IMR-90 (cell line): ENCODE data around the gene HMGXB3. TPM values are rescaled to one million over a fixed set of nuclear protein-coding genes. Genes with fewer than 3 reads are reported as not detected.

Source experiments
- ATAC-seq: fragments of 200-7000 bp; cut with Tn5 transposase; 2 replicates; pipeline ENCODE4 v1.9.1; 2020; ENCODE audit warnings: low read depth, mild to moderate bottlenecking, moderate library complexity
- BruUV-seq: library from RNA; stranded (reverse); fragments of 400-500 nt; replicated peaks from 2 replicates; lab custom pipeline; 2021; lab: Mats Ljungman, UMichigan
- CTCF ChIA-PET: fragments of 300-600 bp; formaldehyde crosslinking; extraction: SDS; loops from one replicate; lab custom pipeline; 2021; ENCODE audit warnings: antibody characterized with exemption; lab: Yijun Ruan, JAX
- POLR2A ChIA-PET: fragments of 300-600 bp; sonication (Branson Sonifier 250); formaldehyde crosslinking; loops from one replicate; lab custom pipeline; 2022; ENCODE audit warnings: antibody characterized with exemption; ENCODE audit not compliant: unreplicated experiment; lab: Charles Lee
- DNase-seq: peaks from one replicate; pipeline ENCODE4 v3.0.0; 2013
- H2AFZ ChIP-seq: replicated peaks from 2 replicates; pipeline ENCODE3; 2013; ENCODE audit warnings: low read length, mild to moderate bottlenecking; ENCODE audit not compliant: poor library complexity
- H2AK5ac ChIP-seq: 2 replicates; pipeline ENCODE4 v1.6.1; 2013; ENCODE audit warnings: low read depth, low read length, inconsistent platforms
- H2AK9ac ChIP-seq: replicated peaks from 2 replicates; pipeline ENCODE3; 2013; ENCODE audit warnings: mild to moderate bottlenecking, low read depth, low read length, moderate library complexity; ENCODE audit not compliant: poor library complexity
- H2BK120ac ChIP-seq: 2 replicates; pipeline ENCODE4 v1.6.1; 2013; ENCODE audit warnings: low read depth, low read length, inconsistent platforms
- H2BK15ac ChIP-seq: 3 replicates; pipeline ENCODE4 v1.6.1; 2013; ENCODE audit warnings: low read depth, low read length, inconsistent platforms
- H2BK20ac ChIP-seq: 2 replicates; pipeline ENCODE4 v1.6.1; 2013; ENCODE audit warnings: low read depth, mild to moderate bottlenecking, inconsistent platforms, low read length, moderate library complexity
- H2BK5ac ChIP-seq: 2 replicates; pipeline ENCODE4 v1.6.1; 2013; ENCODE audit warnings: mild to moderate bottlenecking, low read depth, low read length, inconsistent platforms; ENCODE audit not compliant: poor library complexity, severe bottlenecking
- H3K14ac ChIP-seq: replicated peaks from 2 replicates; pipeline ENCODE4 v1.6.1; 2013; ENCODE audit warnings: low read depth, low read length, inconsistent platforms
- H3K18ac ChIP-seq: 2 replicates; pipeline ENCODE4 v1.6.1; 2013; ENCODE audit warnings: low read depth, low read length, control low read depth
- H3K23ac ChIP-seq: 2 replicates; pipeline ENCODE4 v1.6.1; 2013; ENCODE audit warnings: low read depth, low read length, inconsistent platforms
- H3K27ac ChIP-seq: 2 replicates; pipeline ENCODE4 v1.5.1; 2013; ENCODE audit warnings: mild to moderate bottlenecking, control low read depth, low read length; ENCODE audit not compliant: insufficient read depth
- H3K27me3 ChIP-seq: 2 replicates; pipeline ENCODE4 v1.6.1; 2013; ENCODE audit warnings: low read length; ENCODE audit not compliant: control insufficient read depth, insufficient read depth
- H3K36me3 ChIP-seq: 2 replicates; pipeline ENCODE4 v1.6.1; 2013; ENCODE audit warnings: low read length, mixed read lengths; ENCODE audit not compliant: control insufficient read depth, insufficient read depth
- H3K4ac ChIP-seq: 2 replicates; pipeline ENCODE4 v1.6.1; 2013; ENCODE audit warnings: low read depth, low read length, inconsistent platforms
- H3K4me1 ChIP-seq: 2 replicates; pipeline ENCODE4 v1.6.1; 2013; ENCODE audit warnings: low read length, mixed read lengths; ENCODE audit not compliant: control insufficient read depth, insufficient read depth
- H3K4me2 ChIP-seq: 2 replicates; pipeline ENCODE4 v1.6.1; 2013; ENCODE audit warnings: low read depth, mild to moderate bottlenecking, control low read depth, low read length, moderate library complexity
- H3K4me3 ChIP-seq: 2 replicates; pipeline ENCODE4 v1.5.1; 2013; ENCODE audit warnings: low read depth, mild to moderate bottlenecking, control low read depth, low read length, moderate library complexity; ENCODE audit not compliant: insufficient read depth
- H3K56ac ChIP-seq: 2 replicates; pipeline ENCODE4 v1.6.1; 2013; ENCODE audit warnings: low read length, inconsistent platforms; ENCODE audit not compliant: insufficient read depth; ENCODE audit errors: extremely low read depth
- H3K79me1 ChIP-seq, 2 experiments: 2 replicates each; pipeline ENCODE4 v1.6.1; 2013; ENCODE audit warnings: low read length in 2 of 2, inconsistent platforms in 1 of 2, low read depth in 1 of 2
- H3K9ac ChIP-seq: 2 replicates; pipeline ENCODE4 v1.6.1; 2013; ENCODE audit warnings: low read depth, low read length, control low read depth
- H3K9me1 ChIP-seq: 2 replicates; pipeline ENCODE4 v1.6.1; 2013; ENCODE audit warnings: low read length, inconsistent platforms; ENCODE audit not compliant: insufficient read depth
- H3K9me3 ChIP-seq: 2 replicates; pipeline ENCODE4 v1.6.1; 2013; ENCODE audit warnings: low read length; ENCODE audit not compliant: control insufficient read depth, insufficient read depth
- H4K20me1 ChIP-seq: 2 replicates; pipeline ENCODE4 v1.6.1; 2013; ENCODE audit warnings: low read length, inconsistent platforms; ENCODE audit not compliant: insufficient read depth
- H4K5ac ChIP-seq: 2 replicates; pipeline ENCODE4 v1.6.1; 2013; ENCODE audit warnings: mild to moderate bottlenecking, low read depth, low read length, control low read depth
- H4K8ac ChIP-seq, 2 experiments: 2 replicates each; pipeline ENCODE4 v1.6.1; 2013; ENCODE audit warnings: low read depth in 2 of 2, low read length in 2 of 2, control low read depth in 1 of 2, inconsistent platforms in 1 of 2
- H4K91ac ChIP-seq: 2 replicates; pipeline ENCODE4 v1.6.1; 2013; ENCODE audit warnings: low read depth, low read length, inconsistent platforms; ENCODE audit not compliant: insufficient read depth
- BHLHE40 ChIP-seq: fragments of 150-350 bp; IDR thresholded peaks from 2 replicates; pipeline ENCODE4 v1.6.1; 2016; ENCODE audit warnings: mild to moderate bottlenecking, low read depth, low read length
- FOS ChIP-seq: fragments of 150-350 bp; IDR thresholded peaks from 2 replicates; pipeline ENCODE4 v1.6.1; 2016; ENCODE audit warnings: low read depth, low read length
- MAFK ChIP-seq: IDR thresholded peaks from 2 replicates; pipeline ENCODE4 v1.6.1; 2012; ENCODE audit warnings: low read depth, low read length, improper control_type of control experiment
- POLR2A ChIP-seq: IDR thresholded peaks from 2 replicates; pipeline ENCODE4 v1.6.1; 2012; ENCODE audit warnings: mild to moderate bottlenecking, low read depth, low read length
- RAD21 ChIP-seq: IDR thresholded peaks from 2 replicates; pipeline ENCODE4 v1.6.1; 2012; ENCODE audit warnings: low read length, improper control_type of control experiment
- RCOR1 ChIP-seq: IDR thresholded peaks from 2 replicates; pipeline ENCODE4 v1.6.1; 2012; ENCODE audit warnings: mild to moderate bottlenecking, low read length, improper control_type of control experiment; ENCODE audit not compliant: insufficient replicate concordance
- WGBS, 2 experiments: methylation state at CpG; one replicate each; pipeline versions ENCODE4 v1.1.5 to v1.1.7; 2013; ENCODE audit warnings: missing lambda C conversion rate in 2 of 2; ENCODE audit not compliant: insufficient read length in 1 of 2; ENCODE audit errors: extremely low coverage in 2 of 2; 5-methylcytosine and 5-hydroxymethylcytosine counted together
- dilution Hi-C: fragments of 300-500 bp; cut with HindIII; formaldehyde crosslinking; loops from one replicate; pipeline ENCODE4 v1.14.3; 2018; ENCODE audit warnings: low sequenced_read_pairs; ENCODE audit not compliant: unreplicated experiment
- in situ Hi-C: fragments of 300-500 bp; cut with MboI; formaldehyde crosslinking; loops from 3 replicates; pipeline ENCODE4 v1.14.3; 2019; ENCODE audit warnings: low sequenced_read_pairs, inconsistent platforms, mixed read lengths
- intact Hi-C: fragments of 100-400 bp; cut with micrococcal nuclease; formaldehyde crosslinking; loops from 2 replicates; pipeline ENCODE4 v1.10.0; 2022
- polyA plus RNA-seq, 3 experiments: library from polyadenylated mRNA; depleted of rRNA; stranded (reverse); fragments of >200 nt; gene quantifications; 2 replicates each; pipeline ENCODE4 v1.2.3, GENCODE V29; 2012; ENCODE audit warnings: low replicate concordance in 1 of 3
- total RNA-seq: library from RNA; depleted of rRNA; stranded (reverse); fragments of >200 nt; gene quantifications from 2 replicates; pipeline ENCODE4 v1.2.3, GENCODE V29; 2012

The HMGXB3 gene
- total and polyA plus RNA-seq, 2 of the 4 experiments (the other 2 are of a cell fraction) = 27.6 to 30.6 TPM

GRCh38 chr5:150073086-150073625 is 72.6 kb downstream of the HMGXB3 start:
- H3K27me3 ChIP-seq = peaks cover 29% of the 10 kb centered on the region
- no peak overlapping the region for H2AFZ ChIP-seq
- ChIA-PET CTCF (no interaction called here), POLR2A (no interaction called here)
- intact Hi-C loops (no loop called here), in situ Hi-C loops (no loop called here), dilution Hi-C loops (no loop called here)
- H3K79me1 ChIP-seq = no peaks in the 10 kb centered on the region
- H2AK5ac ChIP-seq = no peak overlapping the region
- ATAC-seq = no peak
- no peak overlapping the region for H3K4me2 ChIP-seq
- H3K18ac ChIP-seq = no peak overlapping the region
- H2BK120ac ChIP-seq = no peak overlapping the region
- H2BK5ac ChIP-seq = no peak overlapping the region
- H3K36me3 ChIP-seq = no peaks in the 10 kb centered on the region
- no peak overlapping the region; the same call in 1 of the 2 replicates for H3K23ac ChIP-seq
- no peak overlapping the region for H4K5ac ChIP-seq
- no peak overlapping the region for H2AK9ac ChIP-seq
- H3K9ac ChIP-seq = no peak overlapping the region
- no TSS peak for BruUV-seq
- peaks cover 1% of the 10 kb centered on the region; the same call in 1 of the 2 replicates for H3K9me1 ChIP-seq
- no peak overlapping the region for H4K91ac ChIP-seq
- H3K27ac ChIP-seq = no peak overlapping the region
- H4K20me1 ChIP-seq = no peaks in the 10 kb centered on the region
- H3K14ac ChIP-seq = no peak overlapping the region
- no peak overlapping the region for H2BK20ac ChIP-seq
- peaks cover 9% of the 10 kb centered on the region for H3K9me3 ChIP-seq
- no peak overlapping the region for H2BK15ac ChIP-seq
- H3K4ac ChIP-seq = no peak overlapping the region
- peaks cover 3% of the 10 kb centered on the region; the same call in 1 of the 2 replicates for H3K4me1 ChIP-seq
- no peak overlapping the region for H3K4me3 ChIP-seq
- no peak overlapping the region for H4K8ac ChIP-seq
- 87% methylated on average over 3 of the region's 5 CpGs; no CpG with 5 or more reads in 1 of the 2 experiments for WGBS, 2 experiments
- no peak overlapping the region for H3K56ac ChIP-seq
- no peak for TF ChIP-seq FOS
- TF ChIP-seq MAFK = no peak
- no peak for TF ChIP-seq RCOR1
- no peak for TF ChIP-seq BHLHE40
- no peak for TF ChIP-seq POLR2A
- TF ChIP-seq RAD21 = no peak
- no peak for DNase-seq
